Natural killer cell (primary cell): ENCODE data around the gene MICOS13. TPM values are rescaled to one million over a fixed set of nuclear protein-coding genes. Genes with fewer than 3 reads are reported as not detected.
A peak's percentile ranks its signal among the peaks of the same experiment; 100 is the strongest.

ENCODE experiments used
- ATAC-seq, 3 donors: fragments of 150-1000 bp in 2 of 3; fragments of 200-7000 bp in 1 of 3; cut with Tn5 transposase; 1 replicate in 1 of 3; 2 replicates in 2 of 3; pipeline ENCODE4 v1.10.0; 2021; ENCODE audit warnings: mild to moderate bottlenecking in 2 of 3, moderate library complexity in 2 of 3
- DNase-seq, 2 donors: peaks; one replicate each; pipeline versions ENCODE4 v3.0.0 to v3.0.0-alpha.2; 2013 to 2021; ENCODE audit warnings: mixed read lengths in 1 of 2
- H3K27ac ChIP-seq: one replicate; pipeline ENCODE4 v1.5.1; 2013; ENCODE audit warnings: mild to moderate bottlenecking, low read length
- H3K27me3 ChIP-seq: one replicate; pipeline ENCODE4 v1.6.1; 2013; ENCODE audit warnings: low read length; ENCODE audit not compliant: control insufficient read depth, insufficient read depth
- H3K36me3 ChIP-seq: one replicate; pipeline ENCODE4 v1.6.1; 2013; ENCODE audit warnings: low read length; ENCODE audit not compliant: control insufficient read depth, insufficient read depth
- H3K4me1 ChIP-seq: one replicate; pipeline ENCODE4 v1.6.1; 2013; ENCODE audit warnings: low read length; ENCODE audit not compliant: control insufficient read depth, insufficient read depth
- H3K4me3 ChIP-seq: one replicate; pipeline ENCODE4 v1.5.1; 2013; ENCODE audit warnings: low read length
- H3K9me3 ChIP-seq: one replicate; pipeline ENCODE4 v1.6.1; 2013; ENCODE audit warnings: low read length; ENCODE audit not compliant: control insufficient read depth, insufficient read depth
- H3K27ac Mint-ChIP-seq, 2 donors: one replicate each; pipeline ENCODE4 v1.8.0; 2022; ENCODE audit warnings: mild to moderate bottlenecking in 2 of 2, mixed read lengths in 2 of 2, moderate library complexity in 1 of 2
- H3K27me3 Mint-ChIP-seq, 2 donors: one replicate each; pipeline ENCODE4 v1.8.0; 2022; ENCODE audit warnings: low read depth in 2 of 2, mixed read lengths in 2 of 2
- H3K36me3 Mint-ChIP-seq: one replicate; pipeline ENCODE4 v1.8.0; 2022; ENCODE audit warnings: mixed read lengths
- H3K4me1 Mint-ChIP-seq, 2 donors: one replicate each; pipeline ENCODE4 v1.8.0; 2022; ENCODE audit warnings: mixed read lengths in 2 of 2
- H3K4me3 Mint-ChIP-seq: one replicate; pipeline ENCODE4 v1.8.0; 2022; ENCODE audit warnings: mild to moderate bottlenecking, moderate library complexity, mixed read lengths
- H3K9me3 Mint-ChIP-seq, 2 donors: one replicate each; pipeline ENCODE4 v1.8.0; 2022; ENCODE audit warnings: mixed read lengths in 2 of 2
- WGBS: methylation state at CpG from one replicate; pipeline ENCODE4 v1.1.7; 2013; ENCODE audit warnings: missing lambda C conversion rate; ENCODE audit not compliant: insufficient coverage; 5-methylcytosine and 5-hydroxymethylcytosine counted together
- intact Hi-C: fragments of 100-400 bp; cut with micrococcal nuclease; formaldehyde crosslinking; loops from one replicate; pipeline ENCODE4 v1.14.2; 2022
- total RNA-seq, 4 donors: library from RNA; stranded (reverse); fragments of 120-200 nt in 1 of 4; gene quantifications; one replicate each; pipeline versions ENCODE4 v1.2.3 to v1.2.4, GENCODE V29; 2013 to 2022
- TF ChIP-seq, protein P1 (sequence below): fragments of 200-600 bp; IDR thresholded peaks from one replicate; pipeline ENCODE4 v1.8.0; 2022; ENCODE audit warnings: antibody characterized with exemption

Gene MICOS13
- total RNA-seq, 3 donors from 2014 or later (not counting 1 experiment from before 2014, with no cell fraction given) = 17.7 to 27.7 (median 25.1) TPM

DNA sequence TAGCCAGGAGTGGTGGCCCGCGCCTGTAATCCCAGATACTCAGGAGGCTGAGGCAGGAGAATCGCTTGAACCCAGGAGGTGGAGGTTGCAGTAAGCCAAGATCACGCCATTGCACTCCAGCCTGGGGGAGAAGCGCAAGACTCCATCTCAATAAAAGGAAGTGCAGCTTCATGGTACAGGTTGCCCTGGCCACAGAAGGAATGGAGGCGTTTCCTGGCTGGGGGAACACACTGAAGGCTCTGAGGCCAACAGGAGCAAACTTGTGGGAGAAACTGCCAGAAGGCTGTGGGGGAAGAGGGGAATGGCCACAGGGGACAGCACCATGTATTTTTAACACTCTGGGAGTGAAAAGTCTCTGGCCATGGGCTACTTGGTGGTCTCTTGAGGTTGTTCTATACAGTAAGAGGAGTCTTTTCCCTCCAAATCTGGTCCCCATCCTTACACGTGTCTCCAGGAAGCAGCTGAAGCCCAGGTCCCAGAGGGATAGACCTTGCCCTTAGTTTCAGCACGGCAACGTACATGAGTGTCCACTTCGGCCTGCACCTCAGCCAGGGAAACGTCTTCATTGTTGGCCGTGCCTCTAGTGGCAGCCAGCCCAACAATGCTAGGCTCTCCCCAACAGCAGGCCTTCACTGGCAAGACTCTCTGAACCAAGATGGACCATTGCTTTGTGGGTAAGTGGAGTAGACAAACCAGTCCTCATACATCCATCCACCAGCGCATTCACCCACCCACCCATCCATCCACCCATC lies 7.4 kb downstream of the MICOS13 start:
- WGBS = 96% methylated on average over 13 of the region's 13 CpGs
- Histone ChIP-seq H3K4me3 (no peak overlapping the region), H3K9me3 (no peaks in the 10 kb centered on the region), H3K36me3 (peaks cover 14% of the 10 kb centered on the region), H3K27me3 (no peaks in the 10 kb centered on the region), H3K4me1 (no peaks in the 10 kb centered on the region), H3K27ac (no peak overlapping the region)
- H3K36me3 Mint-ChIP-seq = no peaks in the 10 kb centered on the region
- ATAC-seq = no peak
- peak overlapping the region; percentile 49 to 56 for H3K27ac Mint-ChIP-seq
- H3K27me3 Mint-ChIP-seq = no peaks in the 10 kb centered on the region
- no peak for DNase-seq
- H3K4me1 Mint-ChIP-seq = peaks cover 0 to 3% of the 10 kb centered on the region in 2 donors
- H3K9me3 Mint-ChIP-seq = peaks cover 0 to 4% of the 10 kb centered on the region in 2 donors
- intact Hi-C loops = no loop called here
- H3K4me3 Mint-ChIP-seq = no peak overlapping the region
- TF ChIP-seq, protein P1, sequence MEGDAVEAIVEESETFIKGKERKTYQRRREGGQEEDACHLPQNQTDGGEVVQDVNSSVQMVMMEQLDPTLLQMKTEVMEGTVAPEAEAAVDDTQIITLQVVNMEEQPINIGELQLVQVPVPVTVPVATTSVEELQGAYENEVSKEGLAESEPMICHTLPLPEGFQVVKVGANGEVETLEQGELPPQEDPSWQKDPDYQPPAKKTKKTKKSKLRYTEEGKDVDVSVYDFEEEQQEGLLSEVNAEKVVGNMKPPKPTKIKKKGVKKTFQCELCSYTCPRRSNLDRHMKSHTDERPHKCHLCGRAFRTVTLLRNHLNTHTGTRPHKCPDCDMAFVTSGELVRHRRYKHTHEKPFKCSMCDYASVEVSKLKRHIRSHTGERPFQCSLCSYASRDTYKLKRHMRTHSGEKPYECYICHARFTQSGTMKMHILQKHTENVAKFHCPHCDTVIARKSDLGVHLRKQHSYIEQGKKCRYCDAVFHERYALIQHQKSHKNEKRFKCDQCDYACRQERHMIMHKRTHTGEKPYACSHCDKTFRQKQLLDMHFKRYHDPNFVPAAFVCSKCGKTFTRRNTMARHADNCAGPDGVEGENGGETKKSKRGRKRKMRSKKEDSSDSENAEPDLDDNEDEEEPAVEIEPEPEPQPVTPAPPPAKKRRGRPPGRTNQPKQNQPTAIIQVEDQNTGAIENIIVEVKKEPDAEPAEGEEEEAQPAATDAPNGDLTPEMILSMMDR = no peak

DNA sequence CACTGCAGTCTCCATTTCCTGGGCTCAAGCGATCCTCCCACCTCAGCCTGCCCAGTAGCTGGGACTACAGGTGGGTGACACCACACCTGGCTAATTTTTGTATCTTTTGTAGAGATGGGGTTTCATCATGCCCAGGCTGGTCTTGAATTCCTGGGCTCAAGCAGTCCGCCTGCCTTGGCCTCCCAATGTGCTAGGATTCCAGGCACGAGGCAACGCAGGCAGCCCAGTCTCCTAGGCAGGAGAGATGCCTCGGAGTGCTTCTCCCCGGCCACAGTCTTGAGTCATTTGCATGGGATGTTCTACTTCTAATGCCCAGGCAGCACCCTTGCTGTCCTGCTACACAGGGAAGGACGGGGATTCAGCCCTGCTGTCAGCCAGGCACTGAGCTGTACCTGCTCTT lies 8.7 kb downstream of the MICOS13 start:
- no peak for ATAC-seq
- Histone ChIP-seq H3K4me3 (no peak overlapping the region), H3K36me3 (peaks cover 25% of the 10 kb centered on the region), H3K4me1 (no peaks in the 10 kb centered on the region), H3K27me3 (no peaks in the 10 kb centered on the region), H3K27ac (no peak overlapping the region), H3K9me3 (no peaks in the 10 kb centered on the region)
- peaks cover 0 to 4% of the 10 kb centered on the region in 2 donors for H3K9me3 Mint-ChIP-seq
- no peaks in the 10 kb centered on the region for H3K27me3 Mint-ChIP-seq
- H3K4me1 Mint-ChIP-seq = peaks cover 0 to 3% of the 10 kb centered on the region in 2 donors
- no peaks in the 10 kb centered on the region for H3K36me3 Mint-ChIP-seq
- no peak for DNase-seq
- 98% methylated on average over 7 of the region's 7 CpGs for WGBS
- H3K4me3 Mint-ChIP-seq = no peak overlapping the region
- intact Hi-C loops = no loop called here
- H3K27ac Mint-ChIP-seq = no peak overlapping the region
- TF ChIP-seq, protein P1 = no peak

DNA sequence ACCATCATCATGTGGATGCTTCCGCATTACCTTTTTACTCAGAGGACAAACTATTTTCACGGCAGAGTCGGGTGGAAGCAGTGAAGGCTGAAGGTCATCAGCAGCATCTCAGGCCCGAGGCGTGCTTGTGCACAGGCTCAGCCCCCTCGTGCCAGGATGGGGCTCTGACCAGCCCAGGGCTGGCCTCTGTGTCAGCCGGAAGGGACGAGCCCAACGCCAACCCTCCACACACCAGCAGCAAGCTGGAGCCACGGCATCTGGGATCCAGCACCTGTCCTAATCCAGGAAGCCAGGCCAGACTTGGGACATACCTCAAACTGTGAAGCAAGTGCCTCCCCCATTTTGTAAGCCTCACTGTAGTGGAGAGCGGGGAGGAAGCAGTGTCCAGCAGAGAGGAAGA lies 11.1 kb downstream of the MICOS13 start:
- no peak for ATAC-seq
- Mint-ChIP-seq H3K4me1 (no peaks in the 10 kb centered on the region), H3K27me3 (no peaks in the 10 kb centered on the region), H3K27ac (peak overlapping the region in 1 of 2 donors; percentile 14), H3K36me3 (peaks cover 10% of the 10 kb centered on the region), H3K9me3 (peaks cover 0 to 4% of the 10 kb centered on the region in 2 donors), H3K4me3 (no peak overlapping the region)
- Histone ChIP-seq H3K27me3 (no peaks in the 10 kb centered on the region), H3K4me1 (no peaks in the 10 kb centered on the region), H3K4me3 (no peak overlapping the region), H3K36me3 (peaks cover 49% of the 10 kb centered on the region), H3K27ac (no peak overlapping the region), H3K9me3 (no peaks in the 10 kb centered on the region)
- 93% methylated on average over 11 of the region's 11 CpGs for WGBS
- intact Hi-C loops = no loop called here
- no peak for DNase-seq
- TF ChIP-seq, protein P1 = no peak
